Measurements from ENCODE around the gene NUDT8. TPM values are rescaled to one million over a fixed set of nuclear protein-coding genes. Genes with fewer than 3 reads are reported as not detected.

Gene NUDT8
- total and polyA plus RNA-seq, 9 of the 15 experiments (the other 6 are each of a cell fraction or from before 2014, with no cell fraction given): 0.23 to 27.8 (median 5.0) TPM

DNA sequence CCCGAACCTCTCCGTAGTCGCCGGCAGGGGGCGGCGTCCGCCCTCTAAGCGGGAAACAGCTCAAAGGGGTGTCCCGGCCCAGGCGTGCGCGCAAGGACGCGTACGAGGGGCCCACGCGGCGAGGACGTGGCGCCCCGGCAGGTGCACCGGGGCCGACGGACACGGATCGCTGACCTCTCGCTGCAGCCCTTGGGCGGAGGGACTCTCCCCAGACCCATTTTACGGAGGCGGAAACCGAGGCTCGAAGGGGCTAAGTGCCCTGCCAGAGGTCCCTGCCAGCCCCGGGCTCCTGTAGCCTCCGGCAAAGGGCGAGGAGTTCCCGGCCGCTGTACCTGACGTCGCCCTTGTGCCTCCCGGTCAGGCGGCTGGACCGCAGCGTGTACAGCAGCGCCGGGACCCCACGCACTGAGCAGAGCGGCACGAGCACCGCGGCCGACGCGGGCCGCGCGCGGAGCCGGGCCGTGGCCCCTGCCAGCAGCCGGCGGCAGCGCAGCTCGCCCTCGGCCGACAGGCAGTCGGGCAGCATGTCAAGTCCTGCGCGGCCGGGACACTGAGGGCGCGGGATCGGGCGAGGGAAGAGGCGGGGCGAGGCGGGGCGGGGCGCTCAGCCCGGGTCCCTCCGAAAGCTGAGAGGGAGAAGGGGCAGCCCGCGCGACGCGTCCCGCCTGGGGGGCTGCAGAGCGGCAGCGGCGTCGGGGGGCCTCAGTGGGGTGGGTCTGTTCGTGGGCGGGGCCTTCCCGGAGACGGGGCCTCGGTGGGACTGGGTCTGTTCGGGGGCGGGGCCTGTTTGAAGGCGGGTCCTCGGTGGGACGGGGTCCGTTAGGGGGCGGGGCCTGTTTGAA, at the start of gene NUDT8 (continued):
- TF ChIP-seq, protein P1, sequence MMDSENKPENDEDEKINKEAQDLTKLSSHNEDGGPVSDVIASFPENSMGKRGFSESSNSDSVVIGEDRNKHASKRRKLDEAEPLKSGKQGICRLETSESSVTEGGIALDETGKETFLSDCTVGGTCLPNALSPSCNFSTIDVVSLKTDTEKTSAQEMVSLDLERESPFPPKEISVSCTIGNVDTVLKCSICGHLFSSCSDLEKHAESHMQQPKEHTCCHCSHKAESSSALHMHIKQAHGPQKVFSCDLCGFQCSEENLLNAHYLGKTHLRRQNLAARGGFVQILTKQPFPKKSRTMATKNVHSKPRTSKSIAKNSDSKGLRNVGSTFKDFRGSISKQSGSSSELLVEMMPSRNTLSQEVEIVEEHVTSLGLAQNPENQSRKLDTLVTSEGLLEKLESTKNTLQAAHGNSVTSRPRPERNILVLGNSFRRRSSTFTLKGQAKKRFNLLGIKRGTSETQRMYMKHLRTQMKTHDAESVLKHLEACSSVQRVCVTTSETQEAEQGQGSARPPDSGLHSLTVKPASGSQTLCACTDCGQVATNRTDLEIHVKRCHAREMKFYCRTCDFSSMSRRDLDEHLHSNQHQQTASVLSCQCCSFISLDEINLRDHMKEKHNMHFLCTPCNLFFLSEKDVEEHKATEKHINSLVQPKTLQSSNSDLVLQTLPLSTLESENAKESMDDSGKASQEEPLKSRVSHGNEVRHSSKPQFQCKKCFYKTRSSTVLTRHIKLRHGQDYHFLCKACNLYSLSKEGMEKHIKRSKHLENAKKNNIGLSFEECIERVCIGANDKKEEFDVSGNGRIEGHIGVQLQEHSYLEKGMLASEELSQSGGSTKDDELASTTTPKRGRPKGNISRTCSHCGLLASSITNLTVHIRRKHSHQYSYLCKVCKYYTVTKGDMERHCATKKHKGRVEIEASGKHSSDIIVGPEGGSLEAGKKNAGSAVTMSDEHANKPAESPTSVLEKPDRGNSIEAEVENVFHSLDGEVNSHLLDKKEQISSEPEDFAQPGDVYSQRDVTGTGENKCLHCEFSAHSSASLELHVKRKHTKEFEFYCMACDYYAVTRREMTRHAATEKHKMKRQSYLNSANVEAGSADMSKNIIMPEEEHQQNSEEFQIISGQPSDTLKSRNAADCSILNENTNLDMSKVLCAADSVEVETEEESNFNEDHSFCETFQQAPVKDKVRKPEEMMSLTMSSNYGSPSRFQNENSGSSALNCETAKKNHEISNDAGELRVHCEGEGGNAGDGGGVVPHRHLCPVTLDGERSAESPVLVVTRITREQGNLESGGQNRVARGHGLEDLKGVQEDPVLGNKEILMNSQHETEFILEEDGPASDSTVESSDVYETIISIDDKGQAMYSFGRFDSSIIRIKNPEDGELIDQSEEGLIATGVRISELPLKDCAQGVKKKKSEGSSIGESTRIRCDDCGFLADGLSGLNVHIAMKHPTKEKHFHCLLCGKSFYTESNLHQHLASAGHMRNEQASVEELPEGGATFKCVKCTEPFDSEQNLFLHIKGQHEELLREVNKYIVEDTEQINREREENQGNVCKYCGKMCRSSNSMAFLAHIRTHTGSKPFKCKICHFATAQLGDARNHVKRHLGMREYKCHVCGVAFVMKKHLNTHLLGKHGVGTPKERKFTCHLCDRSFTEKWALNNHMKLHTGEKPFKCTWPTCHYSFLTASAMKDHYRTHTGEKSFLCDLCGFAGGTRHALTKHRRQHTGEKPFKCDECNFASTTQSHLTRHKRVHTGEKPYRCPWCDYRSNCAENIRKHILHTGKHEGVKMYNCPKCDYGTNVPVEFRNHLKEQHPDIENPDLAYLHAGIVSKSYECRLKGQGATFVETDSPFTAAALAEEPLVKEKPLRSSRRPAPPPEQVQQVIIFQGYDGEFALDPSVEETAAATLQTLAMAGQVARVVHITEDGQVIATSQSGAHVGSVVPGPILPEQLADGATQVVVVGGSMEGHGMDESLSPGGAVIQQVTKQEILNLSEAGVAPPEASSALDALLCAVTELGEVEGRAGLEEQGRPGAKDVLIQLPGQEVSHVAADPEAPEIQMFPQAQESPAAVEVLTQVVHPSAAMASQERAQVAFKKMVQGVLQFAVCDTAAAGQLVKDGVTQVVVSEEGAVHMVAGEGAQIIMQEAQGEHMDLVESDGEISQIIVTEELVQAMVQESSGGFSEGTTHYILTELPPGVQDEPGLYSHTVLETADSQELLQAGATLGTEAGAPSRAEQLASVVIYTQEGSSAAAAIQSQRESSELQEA (IDR thresholded peaks at IDR 0.05; ENCODE audit: low read depth): no peak
- TF ChIP-seq, protein P2, sequence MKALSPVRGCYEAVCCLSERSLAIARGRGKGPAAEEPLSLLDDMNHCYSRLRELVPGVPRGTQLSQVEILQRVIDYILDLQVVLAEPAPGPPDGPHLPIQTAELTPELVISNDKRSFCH (CRISPR knock-in tag; IDR thresholded peaks at IDR 0.05): no peak
- TF ChIP-seq, protein P2 (tag; IDR thresholded peaks at IDR 0.05): peak; percentile 93
- no peak for TF ChIP-seq OTX1 (CRISPR knock-in tag; IDR thresholded peaks at IDR 0.05)
- TF ChIP-seq ZNF23 (CRISPR knock-in tag; IDR thresholded peaks at IDR 0.05): no peak
- no peak for TF ChIP-seq RAD51 (IDR thresholded peaks at IDR 0.05; ENCODE audit: borderline replicate concordance, low read depth)
- no peak for TF ChIP-seq ZNF146 (CRISPR knock-in tag; IDR thresholded peaks at IDR 0.05; ENCODE audit: unreplicated experiment)
- peak; percentile 46; the same call in 1 of the 2 replicates for TF ChIP-seq ZBED1 (IDR thresholded peaks at IDR 0.05)
- no peak for TF ChIP-seq ZNF77 (CRISPR knock-in tag; IDR thresholded peaks at IDR 0.05)
- no peak for TF ChIP-seq STAT5B (CRISPR knock-in tag; IDR thresholded peaks at IDR 0.05)
- peak; percentile 81; the same call in 1 of the 2 replicates for TF ChIP-seq KLF13 (tag; IDR thresholded peaks at IDR 0.05; ENCODE audit: borderline replicate concordance, low read depth)
- TF ChIP-seq YY1 (IDR thresholded peaks at IDR 0.05; ENCODE audit: borderline replicate concordance in 1 of 3, control insufficient read depth in 1 of 3, extremely low read depth in 1 of 3, insufficient read depth in 3 of 3, insufficient read length in 1 of 3, insufficient replicate concordance in 2 of 3, low read depth in 1 of 3, low read length in 2 of 3): peak in 2 of 3 experiments; percentile 11 to 44
- TF ChIP-seq ARHGAP35 (IDR thresholded peaks at IDR 0.05; ENCODE audit: partially characterized antibody): no peak
- TF ChIP-seq ZZZ3 (IDR thresholded peaks at IDR 0.05): no peak
- TF ChIP-seq RBM17 (IDR thresholded peaks at IDR 0.05; ENCODE audit: borderline replicate concordance, low read depth, low read length): no peak
- TF ChIP-seq GTF2F1 (IDR thresholded peaks at IDR 0.05; ENCODE audit: low read depth, low read length): no peak
- TF ChIP-seq, protein P3, sequence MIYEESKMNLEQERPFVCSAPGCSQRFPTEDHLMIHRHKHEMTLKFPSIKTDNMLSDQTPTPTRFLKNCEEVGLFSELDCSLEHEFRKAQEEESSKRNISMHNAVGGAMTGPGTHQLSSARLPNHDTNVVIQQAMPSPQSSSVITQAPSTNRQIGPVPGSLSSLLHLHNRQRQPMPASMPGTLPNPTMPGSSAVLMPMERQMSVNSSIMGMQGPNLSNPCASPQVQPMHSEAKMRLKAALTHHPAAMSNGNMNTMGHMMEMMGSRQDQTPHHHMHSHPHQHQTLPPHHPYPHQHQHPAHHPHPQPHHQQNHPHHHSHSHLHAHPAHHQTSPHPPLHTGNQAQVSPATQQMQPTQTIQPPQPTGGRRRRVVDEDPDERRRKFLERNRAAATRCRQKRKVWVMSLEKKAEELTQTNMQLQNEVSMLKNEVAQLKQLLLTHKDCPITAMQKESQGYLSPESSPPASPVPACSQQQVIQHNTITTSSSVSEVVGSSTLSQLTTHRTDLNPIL (CRISPR knock-in tag; IDR thresholded peaks at IDR 0.05): no peak
- TF ChIP-seq RFX1 (IDR thresholded peaks at IDR 0.05): no peak
- no peak for TF ChIP-seq ZNF551 (CRISPR knock-in tag; IDR thresholded peaks at IDR 0.05)

Data from K562 (cell line).